ENCODE results near the gene HHAT.
"Not testable (repeated sequence)": the region's sequence is repeated elsewhere in the genome, so short reads cannot be mapped to it uniquely, and the experiment has no call there.

HHAT gene

DNA sequence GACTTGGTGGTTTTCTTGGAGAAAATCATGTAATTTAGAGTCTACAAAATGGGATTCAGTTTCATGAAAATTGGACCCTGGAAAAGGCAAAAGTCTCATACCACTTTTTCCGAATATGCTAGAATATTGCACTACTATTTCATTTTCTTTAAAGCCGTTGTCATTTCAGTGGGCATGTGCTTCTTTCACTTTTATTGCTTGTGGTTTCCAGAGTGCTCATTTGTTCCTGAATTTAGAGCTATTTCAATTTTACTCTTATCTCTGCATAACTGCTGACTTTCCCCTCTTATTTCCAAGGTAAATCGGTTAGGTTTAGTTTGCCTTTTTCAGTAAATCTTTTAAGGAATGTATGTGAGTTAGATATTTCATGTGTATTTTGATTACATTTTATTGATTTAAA, 11.6 kb downstream of the HHAT start:
- no peak for TF ChIP-seq CTCF (IDR thresholded peaks at IDR 0.05; ENCODE audit: insufficient read depth, missing control alignments)
- FAIRE-seq (peak; percentile 75), DNase-seq (ENCODE audit: insufficient read length, low spot score) (no peak)

DNA sequence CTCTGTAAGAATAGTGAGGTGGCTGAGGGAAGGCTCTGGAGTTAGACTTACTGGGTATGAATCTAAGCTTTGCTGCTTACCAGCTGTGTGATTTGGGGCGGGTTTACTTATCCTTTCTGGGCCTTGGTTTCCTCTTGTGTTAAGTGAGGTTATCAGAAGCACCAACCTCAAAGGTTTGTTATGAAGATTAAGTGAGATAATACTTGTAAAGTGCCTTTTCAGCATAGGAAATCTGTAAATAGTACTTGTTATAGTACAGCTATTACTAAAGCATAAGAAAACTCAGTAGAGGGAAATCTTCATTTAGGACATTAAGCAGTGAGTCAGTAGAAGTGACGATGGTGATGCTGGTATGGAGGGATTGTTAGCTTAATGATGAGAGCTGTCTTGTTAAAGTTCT, 12.1 kb downstream of the HHAT start:
- FAIRE-seq (peak; percentile 78), DNase-seq (ENCODE audit: insufficient read length, low spot score) (no peak)
- TF ChIP-seq CTCF (IDR thresholded peaks at IDR 0.05; ENCODE audit: insufficient read depth, missing control alignments) = no peak

- no peak for TF ChIP-seq CTCF (IDR thresholded peaks at IDR 0.05; ENCODE audit: insufficient read depth, missing control alignments)
- FAIRE-seq = no peak
- no peak for DNase-seq (ENCODE audit: insufficient read length, low spot score)
Observed at GRCh38 chr1:210342986-210343780, 14.5 kb downstream of the HHAT start.

DNA sequence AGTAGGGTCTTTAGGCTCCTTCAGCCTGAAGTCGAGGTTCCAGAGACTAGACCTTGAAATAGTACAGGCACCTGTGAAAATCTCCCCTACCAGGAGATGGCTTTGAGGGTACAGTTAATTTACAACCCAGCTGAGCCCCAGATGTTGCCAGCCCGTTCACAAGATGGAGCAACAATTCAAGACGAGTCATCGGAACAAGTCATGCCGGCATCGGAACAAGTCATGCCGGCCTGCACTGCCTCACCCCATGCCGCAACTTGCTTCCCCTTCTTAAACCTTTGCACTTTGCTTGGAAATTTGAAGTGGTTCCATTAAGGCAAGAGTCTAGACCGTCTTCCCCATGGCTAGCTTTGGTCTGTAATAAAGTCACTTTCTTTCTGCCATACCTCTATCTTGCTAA, 16.0 kb downstream of the HHAT start:
- no peak for DNase-seq (ENCODE audit: insufficient read length, low spot score)
- TF ChIP-seq CTCF (IDR thresholded peaks at IDR 0.05; ENCODE audit: insufficient read depth, missing control alignments) = no peak
- no peak for FAIRE-seq

- no peak for DNase-seq (ENCODE audit: insufficient read length, low spot score)
- TF ChIP-seq CTCF (IDR thresholded peaks at IDR 0.05; ENCODE audit: insufficient read depth, missing control alignments) = no peak
- FAIRE-seq = no peak
Observed at GRCh38 chr1:210347112-210347511, 18.4 kb downstream of the HHAT start.

GRCh38 chr1:210351496-210351895, 22.8 kb downstream of the HHAT start:
- TF ChIP-seq CTCF (IDR thresholded peaks at IDR 0.05; ENCODE audit: insufficient read depth, missing control alignments) = no peak
- no peak for DNase-seq (ENCODE audit: insufficient read length, low spot score)
- no peak for FAIRE-seq

GRCh38 chr1:210352575-210352974, 23.9 kb downstream of the HHAT start:
- no peak for TF ChIP-seq CTCF (IDR thresholded peaks at IDR 0.05; ENCODE audit: insufficient read depth, missing control alignments)
- DNase-seq (ENCODE audit: insufficient read length, low spot score) (no peak), FAIRE-seq (no peak)

GRCh38 chr1:210354305-210354704, 25.6 kb downstream of the HHAT start:
- DNase-seq (ENCODE audit: insufficient read length, low spot score); FAIRE-seq: not testable (repeated sequence)

All from D721Med (cell line).